GM23338 (cell line): ENCODE measurements around the gene KCNK4. TPM values are rescaled to one million over a fixed set of nuclear protein-coding genes. Genes with fewer than 3 reads are reported as not detected.

Source experiments
- ATAC-seq: fragments of 200-7000 bp; cut with Tn5 transposase; 3 replicates; pipeline ENCODE4 v1.9.1; 2020
- DNase-seq: peaks from one replicate; pipeline ENCODE4 v3.0.0-alpha.2; 2015; ENCODE audit warnings: low spot score
- H2AFZ ChIP-seq: fragments of 200-600 bp; sonication (generic); 2 replicates; pipeline ENCODE4 v1.8.0; 2016; ENCODE audit warnings: antibody characterized with exemption, mild to moderate bottlenecking, moderate library complexity
- H3F3A ChIP-seq: fragments of 200-600 bp; sonication (generic); replicated peaks from 2 replicates; pipeline ENCODE4 v1.8.0; 2017; ENCODE audit warnings: antibody characterized with exemption, mixed run types, low read depth
- H3K27ac ChIP-seq: fragments of 200-600 bp; sonication (generic); 2 replicates; pipeline ENCODE4 v1.6.1; 2016; ENCODE audit warnings: low read depth
- H3K27me3 ChIP-seq: fragments of 200-600 bp; sonication (generic); 2 replicates; pipeline ENCODE4 v1.8.0; 2016; ENCODE audit warnings: mild to moderate bottlenecking, mixed run types, moderate library complexity; ENCODE audit not compliant: insufficient read depth
- H3K36me3 ChIP-seq: fragments of 200-600 bp; sonication (generic); 2 replicates; pipeline ENCODE4 v1.8.0; 2016; ENCODE audit warnings: mild to moderate bottlenecking; ENCODE audit not compliant: insufficient read depth
- H3K4me1 ChIP-seq: fragments of 200-600 bp; sonication (generic); 2 replicates; pipeline ENCODE4 v1.8.0; 2016; ENCODE audit warnings: mild to moderate bottlenecking, moderate library complexity; ENCODE audit not compliant: insufficient read depth
- H3K4me2 ChIP-seq: fragments of 200-600 bp; sonication (generic); 2 replicates; pipeline ENCODE4 v1.7.1; 2017; ENCODE audit warnings: mixed run types
- H3K4me3 ChIP-seq: fragments of 200-600 bp; sonication (generic); 2 replicates; pipeline ENCODE4 v1.6.1; 2016; ENCODE audit warnings: mixed run types
- H3K79me2 ChIP-seq: fragments of 200-600 bp; sonication (generic); replicated peaks from 2 replicates; pipeline ENCODE4 v1.8.0; 2017; ENCODE audit warnings: mild to moderate bottlenecking; ENCODE audit not compliant: insufficient read depth
- H3K9me2 ChIP-seq: fragments of 200-600 bp; sonication (generic); 2 replicates; pipeline ENCODE4 v1.8.0; 2017; ENCODE audit not compliant: insufficient read depth
- H4K20me1 ChIP-seq: fragments of 200-600 bp; sonication (generic); replicated peaks from 2 replicates; pipeline ENCODE4 v1.8.0; 2017; ENCODE audit warnings: mild to moderate bottlenecking; ENCODE audit not compliant: insufficient read depth
- H3K27ac Mint-ChIP-seq: 2 replicates; pipeline ENCODE4 v1.8.0; 2020; ENCODE audit warnings: inconsistent platforms, mild to moderate bottlenecking, moderate library complexity, mixed read lengths
- H3K27me3 Mint-ChIP-seq: 3 replicates; pipeline ENCODE4 v1.8.0; 2022; ENCODE audit warnings: low read depth, mild to moderate bottlenecking, moderate library complexity, mixed read lengths, inconsistent platforms; ENCODE audit not compliant: insufficient read depth, poor library complexity
- H3K36me3 Mint-ChIP-seq: 3 replicates; pipeline ENCODE4 v1.8.0; 2021; ENCODE audit warnings: low read depth, mild to moderate bottlenecking, inconsistent platforms, moderate library complexity, mixed read lengths
- H3K4me1 Mint-ChIP-seq: 3 replicates; pipeline ENCODE4 v1.8.0; 2020; ENCODE audit warnings: mild to moderate bottlenecking, inconsistent platforms, mixed read lengths
- H3K4me3 Mint-ChIP-seq: 3 replicates; pipeline ENCODE4 v1.8.0; 2021; ENCODE audit warnings: moderate library complexity, mild to moderate bottlenecking, inconsistent platforms, mixed read lengths
- H3K9me3 Mint-ChIP-seq: 3 replicates; pipeline ENCODE4 v1.8.0; 2020; ENCODE audit warnings: moderate library complexity, mild to moderate bottlenecking, inconsistent platforms, mixed read lengths
- CREB1 ChIP-seq: fragments of 250-450 bp; sonication (Bioruptor Pico); IDR thresholded peaks from 2 replicates; pipeline ENCODE4 v1.5.0; 2020; ENCODE audit warnings: low read depth, mild to moderate bottlenecking, moderate library complexity
- EZH2 ChIP-seq: fragments of 200-600 bp; sonication (generic); IDR thresholded peaks from one replicate; pipeline ENCODE4 v1.8.0; 2017; ENCODE audit warnings: antibody characterized with exemption, mild to moderate bottlenecking, low read depth; ENCODE audit not compliant: unreplicated experiment
- EZH2phosphoT487 ChIP-seq: fragments of 200-600 bp; sonication (generic); IDR thresholded peaks from one replicate; pipeline ENCODE4 v1.8.1; 2018; ENCODE audit warnings: antibody characterized with exemption; ENCODE audit not compliant: unreplicated experiment
- JUNB ChIP-seq: IDR thresholded peaks from one replicate; pipeline ENCODE4 v1.6.1; 2016; ENCODE audit warnings: antibody characterized with exemption; ENCODE audit not compliant: unreplicated experiment
- NANOG ChIP-seq: IDR thresholded peaks from 2 replicates; pipeline ENCODE4 v1.6.1; 2016; ENCODE audit warnings: antibody characterized with exemption, borderline replicate concordance
- POLR2AphosphoS5 ChIP-seq: IDR thresholded peaks from 2 replicates; pipeline ENCODE4 v1.6.1; 2016; ENCODE audit warnings: antibody characterized with exemption, low read depth
- REST ChIP-seq: IDR thresholded peaks from one replicate; pipeline ENCODE4 v1.6.1; 2018; ENCODE audit warnings: antibody characterized with exemption; ENCODE audit not compliant: unreplicated experiment
- STAT1 ChIP-seq: IDR thresholded peaks from one replicate; pipeline ENCODE4 v1.6.1; 2016; ENCODE audit warnings: antibody characterized with exemption; ENCODE audit not compliant: unreplicated experiment
- ZNF114 ChIP-seq: fragments of 250-450 bp; sonication (Bioruptor Pico); IDR thresholded peaks from 2 replicates; pipeline ENCODE4 v1.5.0; 2020; ENCODE audit warnings: mild to moderate bottlenecking, moderate library complexity
- ZNF331 ChIP-seq: fragments of 250-450 bp; sonication (Bioruptor Pico); IDR thresholded peaks from 2 replicates; pipeline ENCODE4 v1.5.0; 2020; ENCODE audit warnings: low read depth, mild to moderate bottlenecking, moderate library complexity
- polyA plus RNA-seq: library from polyadenylated mRNA; unstranded; fragments of >200 nt; fragmentation: Nextera tagmentation; extraction: Ambion mirVana; gene quantifications from 2 replicates; pipeline ENCODE4 v1.2.1, GENCODE V29; 2016
- total RNA-seq: library from RNA; depleted of rRNA; stranded (reverse); fragments of >200 nt; shearing (Covaris generic); gene quantifications from 2 replicates; pipeline ENCODE4 v1.2.3, GENCODE V29; 2014
- TF ChIP-seq, protein P1 (sequence below): fragments of 250-450 bp; sonication (Bioruptor Pico); IDR thresholded peaks from 2 replicates; pipeline ENCODE4 v1.5.0; 2020; ENCODE audit warnings: mild to moderate bottlenecking, moderate library complexity
- TF ChIP-seq, protein P2 (sequence below): IDR thresholded peaks from 2 replicates; pipeline ENCODE4 v1.6.1; 2016; ENCODE audit warnings: antibody characterized with exemption
- TF ChIP-seq, protein P3 (sequence below), 2 experiments: fragments of 200-600 bp in 1 of 2; sonication (generic) in 1 of 2; conservative IDR thresholded peaks; 2 replicates each; pipeline versions ENCODE4 v1.5.1 to v1.6.1; 2016 to 2017; ENCODE audit warnings: antibody characterized with exemption in 2 of 2, low read depth in 2 of 2, mild to moderate bottlenecking in 2 of 2, moderate library complexity in 1 of 2

The KCNK4 gene
- total and polyA plus RNA-seq, 2 experiments from 2014 or later = 1.0 TPM; not detected in 1

DNA sequence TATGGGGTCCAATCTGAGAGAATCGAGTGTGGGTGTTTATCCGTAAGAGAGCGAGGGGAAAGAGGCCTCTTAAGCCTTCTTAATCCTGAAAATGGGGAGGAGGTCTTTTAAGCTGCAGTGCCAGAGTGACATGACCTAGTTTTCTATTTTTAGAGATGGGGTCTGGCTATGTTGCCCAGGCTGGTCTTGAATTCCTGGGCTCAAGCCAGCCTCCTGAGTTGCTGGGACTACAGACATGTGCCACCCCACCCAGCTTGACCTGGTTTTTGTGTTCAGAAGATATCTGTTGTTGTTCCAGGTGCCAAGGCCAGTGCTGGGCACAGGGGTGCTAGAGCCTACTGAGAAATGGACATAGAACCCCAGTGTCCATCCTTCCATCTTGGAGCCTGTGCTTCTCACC is 8.0 kb upstream of the KCNK4 start:
- ATAC-seq (no peak), DNase-seq (no peak)
- H2AFZ ChIP-seq = no peak overlapping the region
- H3F3A ChIP-seq = peaks cover 6% of the 10 kb centered on the region; the same call in 1 of the 2 replicates
- H3K79me2 ChIP-seq = no peaks in the 10 kb centered on the region
- Mint-ChIP-seq H3K27ac (no peak overlapping the region), H3K4me1 (peaks cover 8% of the 10 kb centered on the region), H3K27me3 (peaks cover 19% of the 10 kb centered on the region), H3K4me3 (peak overlapping the region; percentile 23; the same call in 1 of the 3 replicates), H3K36me3 (peaks cover 10% of the 10 kb centered on the region; the same call in 2 of the 3 replicates), H3K9me3 (no peaks in the 10 kb centered on the region)
- H3K4me2 ChIP-seq = no peak overlapping the region; the same call in 1 of the 2 replicates
- no peaks in the 10 kb centered on the region for H3K36me3 ChIP-seq
- H4K20me1 ChIP-seq = no peaks in the 10 kb centered on the region; the same call in 1 of the 2 replicates
- peaks cover 13% of the 10 kb centered on the region for H3K27me3 ChIP-seq
- H3K4me1 ChIP-seq = peaks cover 8% of the 10 kb centered on the region
- H3K9me2 ChIP-seq = no peaks in the 10 kb centered on the region
- H3K4me3 ChIP-seq = no peak overlapping the region
- no peak overlapping the region for H3K27ac ChIP-seq
- TF ChIP-seq REST (no peak), NANOG (no peak), CREB1 (CRISPR knock-in tag) (no peak), POLR2AphosphoS5 (no peak), EZH2phosphoT487 (no peak), ZNF114 (no peak), JUNB (no peak), STAT1 (no peak), EZH2 (no peak), ZNF331 (no peak)
- TF ChIP-seq, protein P1, sequence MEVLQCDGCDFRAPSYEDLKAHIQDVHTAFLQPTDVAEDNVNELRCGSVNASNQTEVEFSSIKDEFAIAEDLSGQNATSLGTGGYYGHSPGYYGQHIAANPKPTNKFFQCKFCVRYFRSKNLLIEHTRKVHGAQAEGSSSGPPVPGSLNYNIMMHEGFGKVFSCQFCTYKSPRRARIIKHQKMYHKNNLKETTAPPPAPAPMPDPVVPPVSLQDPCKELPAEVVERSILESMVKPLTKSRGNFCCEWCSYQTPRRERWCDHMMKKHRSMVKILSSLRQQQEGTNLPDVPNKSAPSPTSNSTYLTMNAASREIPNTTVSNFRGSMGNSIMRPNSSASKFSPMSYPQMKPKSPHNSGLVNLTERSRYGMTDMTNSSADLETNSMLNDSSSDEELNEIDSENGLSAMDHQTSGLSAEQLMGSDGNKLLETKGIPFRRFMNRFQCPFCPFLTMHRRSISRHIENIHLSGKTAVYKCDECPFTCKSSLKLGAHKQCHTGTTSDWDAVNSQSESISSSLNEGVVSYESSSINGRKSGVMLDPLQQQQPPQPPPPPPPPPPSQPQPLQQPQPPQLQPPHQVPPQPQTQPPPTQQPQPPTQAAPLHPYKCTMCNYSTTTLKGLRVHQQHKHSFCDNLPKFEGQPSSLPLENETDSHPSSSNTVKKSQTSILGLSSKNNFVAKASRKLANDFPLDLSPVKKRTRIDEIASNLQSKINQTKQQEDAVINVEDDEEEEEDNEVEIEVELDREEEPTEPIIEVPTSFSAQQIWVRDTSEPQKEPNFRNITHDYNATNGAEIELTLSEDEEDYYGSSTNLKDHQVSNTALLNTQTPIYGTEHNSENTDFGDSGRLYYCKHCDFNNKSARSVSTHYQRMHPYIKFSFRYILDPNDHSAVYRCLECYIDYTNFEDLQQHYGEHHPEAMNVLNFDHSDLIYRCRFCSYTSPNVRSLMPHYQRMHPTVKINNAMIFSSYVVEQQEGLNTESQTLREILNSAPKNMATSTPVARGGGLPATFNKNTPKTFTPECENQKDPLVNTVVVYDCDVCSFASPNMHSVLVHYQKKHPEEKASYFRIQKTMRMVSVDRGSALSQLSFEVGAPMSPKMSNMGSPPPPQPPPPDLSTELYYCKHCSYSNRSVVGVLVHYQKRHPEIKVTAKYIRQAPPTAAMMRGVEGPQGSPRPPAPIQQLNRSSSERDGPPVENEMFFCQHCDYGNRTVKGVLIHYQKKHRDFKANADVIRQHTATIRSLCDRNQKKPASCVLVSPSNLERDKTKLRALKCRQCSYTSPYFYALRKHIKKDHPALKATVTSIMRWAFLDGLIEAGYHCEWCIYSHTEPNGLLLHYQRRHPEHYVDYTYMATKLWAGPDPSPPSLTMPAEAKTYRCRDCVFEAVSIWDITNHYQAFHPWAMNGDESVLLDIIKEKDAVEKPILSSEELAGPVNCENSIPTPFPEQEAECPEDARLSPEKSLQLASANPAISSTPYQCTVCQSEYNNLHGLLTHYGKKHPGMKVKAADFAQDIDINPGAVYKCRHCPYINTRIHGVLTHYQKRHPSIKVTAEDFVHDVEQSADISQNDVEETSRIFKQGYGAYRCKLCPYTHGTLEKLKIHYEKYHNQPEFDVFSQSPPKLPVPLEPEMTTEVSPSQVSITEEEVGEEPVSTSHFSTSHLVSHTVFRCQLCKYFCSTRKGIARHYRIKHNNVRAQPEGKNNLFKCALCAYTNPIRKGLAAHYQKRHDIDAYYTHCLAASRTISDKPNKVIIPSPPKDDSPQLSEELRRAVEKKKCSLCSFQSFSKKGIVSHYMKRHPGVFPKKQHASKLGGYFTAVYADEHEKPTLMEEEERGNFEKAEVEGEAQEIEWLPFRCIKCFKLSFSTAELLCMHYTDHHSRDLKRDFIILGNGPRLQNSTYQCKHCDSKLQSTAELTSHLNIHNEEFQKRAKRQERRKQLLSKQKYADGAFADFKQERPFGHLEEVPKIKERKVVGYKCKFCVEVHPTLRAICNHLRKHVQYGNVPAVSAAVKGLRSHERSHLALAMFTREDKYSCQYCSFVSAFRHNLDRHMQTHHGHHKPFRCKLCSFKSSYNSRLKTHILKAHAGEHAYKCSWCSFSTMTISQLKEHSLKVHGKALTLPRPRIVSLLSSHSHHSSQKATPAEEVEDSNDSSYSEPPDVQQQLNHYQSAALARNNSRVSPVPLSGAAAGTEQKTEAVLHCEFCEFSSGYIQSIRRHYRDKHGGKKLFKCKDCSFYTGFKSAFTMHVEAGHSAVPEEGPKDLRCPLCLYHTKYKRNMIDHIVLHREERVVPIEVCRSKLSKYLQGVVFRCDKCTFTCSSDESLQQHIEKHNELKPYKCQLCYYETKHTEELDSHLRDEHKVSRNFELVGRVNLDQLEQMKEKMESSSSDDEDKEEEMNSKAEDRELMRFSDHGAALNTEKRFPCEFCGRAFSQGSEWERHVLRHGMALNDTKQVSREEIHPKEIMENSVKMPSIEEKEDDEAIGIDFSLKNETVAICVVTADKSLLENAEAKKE = no peak
- TF ChIP-seq, protein P2, sequence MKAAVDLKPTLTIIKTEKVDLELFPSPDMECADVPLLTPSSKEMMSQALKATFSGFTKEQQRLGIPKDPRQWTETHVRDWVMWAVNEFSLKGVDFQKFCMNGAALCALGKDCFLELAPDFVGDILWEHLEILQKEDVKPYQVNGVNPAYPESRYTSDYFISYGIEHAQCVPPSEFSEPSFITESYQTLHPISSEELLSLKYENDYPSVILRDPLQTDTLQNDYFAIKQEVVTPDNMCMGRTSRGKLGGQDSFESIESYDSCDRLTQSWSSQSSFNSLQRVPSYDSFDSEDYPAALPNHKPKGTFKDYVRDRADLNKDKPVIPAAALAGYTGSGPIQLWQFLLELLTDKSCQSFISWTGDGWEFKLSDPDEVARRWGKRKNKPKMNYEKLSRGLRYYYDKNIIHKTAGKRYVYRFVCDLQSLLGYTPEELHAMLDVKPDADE = no peak
- TF ChIP-seq, protein P3, sequence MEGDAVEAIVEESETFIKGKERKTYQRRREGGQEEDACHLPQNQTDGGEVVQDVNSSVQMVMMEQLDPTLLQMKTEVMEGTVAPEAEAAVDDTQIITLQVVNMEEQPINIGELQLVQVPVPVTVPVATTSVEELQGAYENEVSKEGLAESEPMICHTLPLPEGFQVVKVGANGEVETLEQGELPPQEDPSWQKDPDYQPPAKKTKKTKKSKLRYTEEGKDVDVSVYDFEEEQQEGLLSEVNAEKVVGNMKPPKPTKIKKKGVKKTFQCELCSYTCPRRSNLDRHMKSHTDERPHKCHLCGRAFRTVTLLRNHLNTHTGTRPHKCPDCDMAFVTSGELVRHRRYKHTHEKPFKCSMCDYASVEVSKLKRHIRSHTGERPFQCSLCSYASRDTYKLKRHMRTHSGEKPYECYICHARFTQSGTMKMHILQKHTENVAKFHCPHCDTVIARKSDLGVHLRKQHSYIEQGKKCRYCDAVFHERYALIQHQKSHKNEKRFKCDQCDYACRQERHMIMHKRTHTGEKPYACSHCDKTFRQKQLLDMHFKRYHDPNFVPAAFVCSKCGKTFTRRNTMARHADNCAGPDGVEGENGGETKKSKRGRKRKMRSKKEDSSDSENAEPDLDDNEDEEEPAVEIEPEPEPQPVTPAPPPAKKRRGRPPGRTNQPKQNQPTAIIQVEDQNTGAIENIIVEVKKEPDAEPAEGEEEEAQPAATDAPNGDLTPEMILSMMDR (conservative IDR thresholded peaks at IDR 0.05; ENCODE audit: low read depth in 2 of 2) = no peak
